ENCODE data around the gene SLC25A28.

The SLC25A28 gene

GRCh38 chr10:99659031-99659867, 39.0 kb upstream of the SLC25A28 start, which contains the start of gene ENTPD7:
ENTPD7 (plus strand) TSS chr10:99659509; CDS start chr10:99659957, 448 bp downstream.
- Histone ChIP-seq H3K9ac (ENCODE audit: low read depth, low read length, poor library complexity, severe bottlenecking) (peak within 1 kb of the TSS; percentile 75), H3K4me3 (ENCODE audit: low read length, poor library complexity, severe bottlenecking) (peak within 1 kb of the TSS; percentile 85), H3K9me3 (ENCODE audit: insufficient read depth, low read depth, low read length) (no peaks in the 10 kb centered on the region), H2AFZ (ENCODE audit: low read length) (peak within 1 kb of the TSS; percentile 93), H3K79me2 (ENCODE audit: insufficient read depth, low read length) (no peaks in the 10 kb centered on the region), H3K27me3 (ENCODE audit: insufficient read depth, low read length, poor library complexity, severe bottlenecking) (peaks cover 3% of the 10 kb centered on the region), H3K36me3 (ENCODE audit: insufficient read depth, low read length) (no peaks in the 10 kb centered on the region), H4K20me1 (ENCODE audit: insufficient read depth, low read length, poor library complexity, severe bottlenecking) (no peaks in the 10 kb centered on the region), H3K4me1 (ENCODE audit: insufficient read depth, low read length, poor library complexity, severe bottlenecking) (peaks cover 23% of the 10 kb centered on the region), H3K4me2 (ENCODE audit: low read depth, low read length, poor library complexity, severe bottlenecking) (peak within 1 kb of the TSS; percentile 88), H3K9me2 (replicated peaks; ENCODE audit: low read depth, low read length) (no peaks in the 10 kb centered on the region), H3F3A (ENCODE audit: low read depth) (peaks cover 5% of the 10 kb centered on the region; the same call in 1 of the 2 replicates)
- TF ChIP-seq EZH2phosphoT487 (IDR thresholded peaks at IDR 0.05; ENCODE audit: borderline replicate concordance) (no peak), CTCF (conservative IDR thresholded peaks at IDR 0.05; ENCODE audit: low read length) (no peak)

- Histone ChIP-seq H3K79me2 (ENCODE audit: insufficient read depth, low read length) (no peaks in the 10 kb centered on the region), H2AFZ (ENCODE audit: low read length) (peak overlapping the region; percentile 93), H3K36me3 (ENCODE audit: insufficient read depth, low read length) (no peaks in the 10 kb centered on the region), H4K20me1 (ENCODE audit: insufficient read depth, low read length, poor library complexity, severe bottlenecking) (no peaks in the 10 kb centered on the region), H3K9me2 (replicated peaks; ENCODE audit: low read depth, low read length) (no peaks in the 10 kb centered on the region), H3K4me2 (ENCODE audit: low read depth, low read length, poor library complexity, severe bottlenecking) (peak overlapping the region; percentile 88), H3K9ac (ENCODE audit: low read depth, low read length, poor library complexity, severe bottlenecking) (peak overlapping the region; percentile 75), H3K9me3 (ENCODE audit: insufficient read depth, low read depth, low read length) (no peaks in the 10 kb centered on the region), H3K4me3 (ENCODE audit: low read length, poor library complexity, severe bottlenecking) (peak overlapping the region; percentile 85), H3K27me3 (ENCODE audit: insufficient read depth, low read length, poor library complexity, severe bottlenecking) (peaks cover 3% of the 10 kb centered on the region), H3K4me1 (ENCODE audit: insufficient read depth, low read length, poor library complexity, severe bottlenecking) (peaks cover 23% of the 10 kb centered on the region), H3F3A (ENCODE audit: low read depth) (peaks cover 5% of the 10 kb centered on the region; the same call in 1 of the 2 replicates)
- no peak for TF ChIP-seq CTCF (conservative IDR thresholded peaks at IDR 0.05; ENCODE audit: low read length)
Measured at GRCh38 chr10:99658622-99659030, 38.4 kb upstream of the SLC25A28 start.

- no peak overlapping the region for H3K4me2 ChIP-seq (ENCODE audit: low read depth, low read length, poor library complexity, severe bottlenecking)
- H3K9ac ChIP-seq (ENCODE audit: low read depth, low read length, poor library complexity, severe bottlenecking), result no peak overlapping the region
- H3K9me3 ChIP-seq (ENCODE audit: insufficient read depth, low read depth, low read length), result no peaks in the 10 kb centered on the region
- peaks cover 3% of the 10 kb centered on the region for H3K27me3 ChIP-seq (ENCODE audit: insufficient read depth, low read length, poor library complexity, severe bottlenecking)
- H3F3A ChIP-seq (ENCODE audit: low read depth), result peaks cover 5% of the 10 kb centered on the region; the same call in 1 of the 2 replicates
- H3K36me3 ChIP-seq (ENCODE audit: insufficient read depth, low read length), result no peaks in the 10 kb centered on the region
- H3K9me2 ChIP-seq (replicated peaks; ENCODE audit: low read depth, low read length), result no peaks in the 10 kb centered on the region
- no peaks in the 10 kb centered on the region for H4K20me1 ChIP-seq (ENCODE audit: insufficient read depth, low read length, poor library complexity, severe bottlenecking)
- no peaks in the 10 kb centered on the region for H3K79me2 ChIP-seq (ENCODE audit: insufficient read depth, low read length)
- TF ChIP-seq CTCF (conservative IDR thresholded peaks at IDR 0.05; ENCODE audit: low read length), result no peak
- TF ChIP-seq EZH2phosphoT487 (IDR thresholded peaks at IDR 0.05; ENCODE audit: borderline replicate concordance), result no peak
- H3K4me3 ChIP-seq (ENCODE audit: low read length, poor library complexity, severe bottlenecking), result no peak overlapping the region
- H2AFZ ChIP-seq (ENCODE audit: low read length), result no peak overlapping the region
- H3K4me1 ChIP-seq (ENCODE audit: insufficient read depth, low read length, poor library complexity, severe bottlenecking), result peaks cover 15% of the 10 kb centered on the region
Measured at GRCh38 chr10:99656199-99657064, 36.2 kb upstream of the SLC25A28 start.
